Vagina (tissue), 2 donors: ENCODE measurements around the gene USH1G.
"Not testable (repeated sequence)": the region's sequence is repeated elsewhere in the genome, so short reads cannot be mapped to it uniquely, and the experiment has no call there.

Experiments
- POLR2A ChIP-seq, 2 donors: fragments of 450-650 bp; IDR thresholded peaks; one replicate each; pipeline ENCODE4 v1.6.1; 2017; ENCODE audit warnings: antibody characterized with exemption in 2 of 2, mild to moderate bottlenecking in 2 of 2, moderate library complexity in 2 of 2
- TF ChIP-seq, protein P1 (sequence below), 3 experiments: fragments of 450-650 bp in 2 of 3; fragments of 200-600 bp in 1 of 3; sonication (generic) in 1 of 3; IDR thresholded peaks; one replicate each; pipeline ENCODE4 v1.5.1; 2017 to 2019; ENCODE audit warnings: antibody characterized with exemption in 3 of 3, mild to moderate bottlenecking in 2 of 3, moderate library complexity in 2 of 3

DNA sequence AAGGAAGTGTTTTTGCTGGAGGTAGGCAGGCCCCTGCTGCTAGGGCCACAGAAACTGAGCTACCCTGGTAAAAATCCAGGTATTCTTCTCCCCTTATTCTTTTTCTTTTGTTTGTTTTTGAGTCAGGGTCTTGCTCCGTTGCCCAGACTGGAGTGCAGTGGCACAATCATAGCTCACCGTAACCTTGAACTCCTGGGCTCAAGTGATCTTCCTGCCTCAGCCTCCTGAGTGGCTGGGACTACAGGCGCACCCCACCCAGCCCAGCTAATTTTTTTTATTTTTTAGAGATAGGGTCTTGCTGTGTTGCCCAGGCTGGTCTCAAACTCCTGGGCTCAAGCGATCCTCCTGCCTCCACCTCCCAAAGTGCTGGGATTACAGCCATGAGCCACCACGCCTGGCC is 46.4 kb upstream of the USH1G start:
- TF ChIP-seq, protein P1, sequence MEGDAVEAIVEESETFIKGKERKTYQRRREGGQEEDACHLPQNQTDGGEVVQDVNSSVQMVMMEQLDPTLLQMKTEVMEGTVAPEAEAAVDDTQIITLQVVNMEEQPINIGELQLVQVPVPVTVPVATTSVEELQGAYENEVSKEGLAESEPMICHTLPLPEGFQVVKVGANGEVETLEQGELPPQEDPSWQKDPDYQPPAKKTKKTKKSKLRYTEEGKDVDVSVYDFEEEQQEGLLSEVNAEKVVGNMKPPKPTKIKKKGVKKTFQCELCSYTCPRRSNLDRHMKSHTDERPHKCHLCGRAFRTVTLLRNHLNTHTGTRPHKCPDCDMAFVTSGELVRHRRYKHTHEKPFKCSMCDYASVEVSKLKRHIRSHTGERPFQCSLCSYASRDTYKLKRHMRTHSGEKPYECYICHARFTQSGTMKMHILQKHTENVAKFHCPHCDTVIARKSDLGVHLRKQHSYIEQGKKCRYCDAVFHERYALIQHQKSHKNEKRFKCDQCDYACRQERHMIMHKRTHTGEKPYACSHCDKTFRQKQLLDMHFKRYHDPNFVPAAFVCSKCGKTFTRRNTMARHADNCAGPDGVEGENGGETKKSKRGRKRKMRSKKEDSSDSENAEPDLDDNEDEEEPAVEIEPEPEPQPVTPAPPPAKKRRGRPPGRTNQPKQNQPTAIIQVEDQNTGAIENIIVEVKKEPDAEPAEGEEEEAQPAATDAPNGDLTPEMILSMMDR (IDR thresholded peaks at IDR 0.05): not testable (repeated sequence)
- not testable (repeated sequence) for TF ChIP-seq POLR2A (IDR thresholded peaks at IDR 0.05)
